ENCODE measurements around the gene GXYLT1.
"Not testable (repeated sequence)": the region's sequence is repeated elsewhere in the genome, so short reads cannot be mapped to it uniquely, and the experiment has no call there.

GXYLT1 gene

DNA sequence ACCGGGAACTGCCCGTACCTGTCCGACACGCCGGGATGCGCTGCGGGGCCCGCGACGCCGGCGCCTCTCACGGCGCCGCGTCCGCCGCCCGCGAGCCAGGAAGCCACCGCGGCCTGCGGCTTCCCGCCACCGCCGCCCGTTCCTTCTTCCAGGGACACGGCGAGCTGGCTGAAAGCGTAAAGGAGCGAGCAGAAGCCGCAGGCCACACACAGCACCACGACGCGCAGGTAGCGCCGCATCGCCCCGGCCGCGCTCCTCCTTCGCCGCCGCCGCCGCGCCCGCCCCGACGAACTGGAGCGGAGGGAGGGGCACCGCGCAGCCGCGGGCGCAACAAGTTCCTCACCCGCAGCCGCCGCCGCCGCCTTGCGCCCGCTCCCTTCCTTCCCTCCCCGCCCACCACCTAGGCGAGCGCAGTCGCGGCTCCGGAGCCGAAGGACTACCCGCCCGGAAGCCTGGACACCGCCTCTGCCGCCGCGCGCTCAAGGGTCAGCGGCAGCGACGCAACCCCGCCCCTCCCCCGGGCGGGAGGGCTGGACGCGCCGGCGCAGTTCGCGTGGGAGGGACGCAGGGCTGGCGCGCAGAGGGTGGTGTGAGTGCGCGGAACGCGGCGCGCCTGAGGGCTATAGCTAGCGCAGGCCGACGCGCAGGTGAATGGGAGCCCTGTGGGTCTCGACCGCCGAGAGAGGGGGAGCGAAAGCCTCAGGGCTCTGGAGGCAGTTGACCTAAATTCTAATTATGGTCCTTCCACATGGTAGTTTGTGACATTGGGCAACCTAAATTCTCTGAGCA is at the start of gene GXYLT1:
Gene GXYLT1 (minus strand): TSS at position 467 of the 789 bp plus-strand sequence. CDS start 228 bp downstream, at position 239.
- DNase-seq (ENCODE audit: low spot score), result peak; percentile 88

- DNase-seq (ENCODE audit: low spot score), result no peak
These were observed 48.0 kb upstream of the GXYLT1 start for GRCh38 chr12:42192686-42193085.

GRCh38 chr12:42192258-42192657 is 47.6 kb upstream of the GXYLT1 start:
- no peak for DNase-seq (ENCODE audit: low spot score)

- no peak for DNase-seq (ENCODE audit: low spot score)
These were observed 45.7 kb upstream of the GXYLT1 start for GRCh38 chr12:42190376-42190775.

DNA sequence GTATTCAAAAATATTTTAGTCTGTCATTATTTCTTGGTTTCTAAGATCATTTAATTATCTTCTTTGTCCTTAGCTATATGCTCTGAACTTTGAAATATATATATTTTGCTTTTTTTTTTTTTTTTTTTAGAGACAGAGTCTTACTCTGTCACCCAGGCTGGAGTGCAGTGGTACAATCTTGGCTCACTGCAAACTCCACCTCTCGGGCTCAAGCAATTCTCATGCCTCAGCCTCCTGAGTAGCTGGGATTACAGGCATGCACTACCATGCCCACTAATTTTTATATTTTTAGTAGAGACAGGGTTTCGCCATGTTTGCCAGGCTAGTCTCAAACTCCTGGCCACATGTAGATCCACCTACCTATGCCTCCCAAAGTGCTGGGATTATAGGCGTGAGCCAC is 43.6 kb upstream of the GXYLT1 start:
- DNase-seq (ENCODE audit: low spot score), result not testable (repeated sequence)

GRCh38 chr12:42187799-42188198 is 43.1 kb upstream of the GXYLT1 start:
- DNase-seq (ENCODE audit: low spot score), result no peak

DNA sequence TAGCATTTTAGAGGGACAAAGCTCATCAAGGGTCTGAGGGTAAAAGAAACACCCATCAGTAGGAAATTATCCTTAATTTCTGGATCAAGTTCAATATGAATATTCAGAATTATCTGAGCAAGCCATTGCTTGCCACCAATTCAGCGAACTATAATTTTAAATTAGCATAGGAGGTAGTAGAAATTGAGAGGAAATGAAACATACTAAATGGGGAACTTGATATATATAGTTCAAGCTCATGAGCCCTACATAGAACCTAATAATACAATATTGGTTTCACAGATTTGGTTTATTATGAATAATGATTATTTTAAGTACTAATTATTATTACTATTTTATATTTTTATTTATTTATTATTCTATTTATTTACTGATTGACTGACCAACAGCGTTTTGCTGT is 42.1 kb upstream of the GXYLT1 start:
- DNase-seq (ENCODE audit: low spot score), result no peak

- DNase-seq (ENCODE audit: low spot score), result no peak
These were observed 37.7 kb upstream of the GXYLT1 start for GRCh38 chr12:42182394-42182793.

DNA sequence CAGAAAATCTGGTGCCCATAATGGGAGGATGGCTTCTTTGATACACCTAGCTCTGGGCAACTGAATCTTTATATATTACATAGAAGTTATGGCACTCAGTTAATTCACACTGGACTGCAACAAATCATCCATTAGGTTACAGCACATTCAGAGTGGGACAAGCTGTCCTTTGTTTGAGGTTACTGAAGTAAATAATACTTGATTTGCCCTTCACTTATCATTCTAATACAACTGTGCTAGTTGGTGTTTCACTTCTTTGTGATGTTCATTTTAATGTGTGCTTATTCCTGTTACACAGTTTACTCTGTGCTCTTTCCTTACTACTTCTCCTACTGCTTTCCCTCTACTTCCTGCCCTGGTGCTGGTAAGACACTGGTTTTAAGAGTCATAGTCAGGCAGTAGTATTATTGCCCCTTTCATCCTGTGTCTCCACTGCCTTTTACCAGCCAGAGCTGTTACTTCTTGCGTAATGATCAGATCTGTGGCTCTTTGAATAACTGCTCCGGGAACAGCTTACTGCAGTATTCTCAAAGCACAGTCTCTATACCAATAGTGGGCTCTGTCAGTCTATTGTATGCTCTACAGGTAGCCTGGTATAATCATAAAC is 36.4 kb upstream of the GXYLT1 start:
- peak; percentile 19 for DNase-seq (ENCODE audit: low spot score)

DNA sequence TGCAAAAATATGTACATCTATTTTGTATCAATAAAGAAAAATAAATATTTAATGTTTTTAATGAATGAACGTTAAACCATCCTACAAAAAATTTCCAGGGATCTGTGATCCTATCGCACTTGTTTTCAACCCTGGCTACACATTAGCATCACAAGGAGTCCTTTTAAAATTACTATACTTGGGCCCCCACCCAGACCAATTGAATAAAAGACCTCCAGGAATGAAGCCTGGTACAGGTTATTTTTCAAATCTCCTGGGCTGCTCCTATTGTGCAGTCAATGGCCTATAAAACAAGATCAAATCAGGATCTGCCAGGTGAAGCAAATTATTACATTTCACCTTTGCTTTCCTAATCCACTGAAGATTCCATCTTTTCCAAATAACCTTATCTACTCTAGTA is 33.4 kb upstream of the GXYLT1 start:
- DNase-seq (ENCODE audit: low spot score), result no peak

DNA sequence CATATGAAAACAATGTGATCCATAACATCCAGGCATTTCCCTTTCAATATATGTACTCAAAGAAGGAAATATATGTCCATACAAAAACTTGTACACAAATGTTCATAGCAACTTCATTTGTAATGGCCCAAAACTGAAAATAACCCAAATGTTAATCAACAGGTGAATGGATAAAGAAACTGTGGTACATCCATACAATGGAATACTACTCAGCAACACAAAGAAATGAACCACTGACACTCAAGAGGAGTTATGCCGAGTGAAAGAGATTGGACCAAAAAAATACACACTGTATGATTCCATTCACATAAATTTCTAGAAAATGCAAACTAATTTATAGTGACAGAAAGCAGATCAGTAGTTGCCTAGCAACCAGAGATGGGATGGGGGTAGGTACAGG is 30.3 kb upstream of the GXYLT1 start:
- no peak for DNase-seq (ENCODE audit: low spot score)

DNA sequence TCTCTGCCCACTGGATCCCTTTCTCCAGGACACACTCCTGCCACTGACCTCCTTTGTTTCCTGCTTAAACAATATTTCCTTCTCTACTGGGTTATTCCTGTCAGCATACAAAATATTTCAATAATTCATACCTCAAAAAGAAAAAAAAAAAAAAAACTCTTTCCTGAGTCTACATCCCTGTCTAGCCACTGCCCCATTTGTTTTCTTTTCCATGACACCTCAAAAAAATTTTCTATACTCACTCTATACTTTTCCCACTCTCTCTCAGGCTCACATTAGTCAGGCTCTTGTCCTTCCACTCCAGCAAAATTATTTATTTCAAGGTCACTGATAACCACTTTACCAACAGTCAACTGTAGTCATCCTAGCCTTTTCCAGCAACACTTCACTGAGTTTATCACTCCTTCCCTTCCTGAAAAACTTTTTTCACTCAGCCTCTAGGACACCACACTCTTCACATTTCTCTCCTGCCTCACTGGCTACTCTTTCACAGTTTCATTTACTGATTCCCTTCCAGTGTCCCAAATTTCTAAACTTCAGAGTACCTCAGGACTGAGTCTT is 29.4 kb upstream of the GXYLT1 start:
- DNase-seq (ENCODE audit: low spot score), result no peak

- no peak for DNase-seq (ENCODE audit: low spot score)
These were observed 28.0 kb upstream of the GXYLT1 start for GRCh38 chr12:42172441-42173210.

- DNase-seq (ENCODE audit: low spot score), result no peak
These were observed 23.0 kb upstream of the GXYLT1 start for GRCh38 chr12:42167711-42168110.

GRCh38 chr12:42166501-42166900 is 21.8 kb upstream of the GXYLT1 start:
- DNase-seq (ENCODE audit: low spot score), result no peak

GRCh38 chr12:42163913-42164312 is 19.2 kb upstream of the GXYLT1 start:
- no peak for DNase-seq (ENCODE audit: low spot score)

- DNase-seq (ENCODE audit: low spot score), result no peak
These were observed 18.3 kb upstream of the GXYLT1 start for GRCh38 chr12:42162965-42163364.

DNA sequence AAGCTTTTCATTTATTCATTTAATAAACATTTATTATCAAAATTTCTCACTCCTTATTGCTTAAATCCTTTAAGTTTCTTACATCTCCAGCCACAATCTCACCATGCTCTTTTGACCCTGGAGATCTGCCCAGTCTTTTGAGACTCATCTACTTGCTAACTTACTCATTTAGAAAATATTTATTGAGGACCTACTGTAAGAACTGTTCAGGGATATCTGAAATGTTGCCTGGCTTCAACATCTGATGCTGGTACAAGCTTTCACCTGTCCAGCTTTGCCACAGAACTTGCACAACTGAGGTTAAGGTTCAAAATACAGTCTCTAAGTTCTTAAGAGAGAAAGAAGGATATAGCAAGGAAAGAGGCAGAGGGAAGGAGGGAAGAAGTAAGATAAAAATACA is 17.5 kb upstream of the GXYLT1 start:
- no peak for DNase-seq (ENCODE audit: low spot score)

DNA sequence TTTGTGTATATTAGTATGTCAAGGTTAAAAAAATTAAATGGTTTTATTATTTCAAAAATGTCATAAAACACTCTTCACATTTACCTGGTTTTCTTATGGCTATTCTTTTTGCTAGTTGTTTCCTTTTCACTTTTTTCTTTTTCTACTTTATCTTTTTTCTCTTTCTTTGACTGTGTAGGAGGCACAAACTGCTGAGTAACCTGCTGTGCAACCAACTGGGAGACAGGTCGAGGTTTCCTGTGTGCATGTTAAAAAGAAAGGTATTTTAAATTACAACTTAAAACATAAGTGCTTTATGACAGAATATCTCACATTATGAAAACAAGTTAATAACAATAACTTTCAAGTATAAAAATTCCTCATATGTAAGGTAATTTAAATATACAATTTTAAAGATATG is 16.9 kb upstream of the GXYLT1 start:
- no peak for DNase-seq (ENCODE audit: low spot score)

DNA sequence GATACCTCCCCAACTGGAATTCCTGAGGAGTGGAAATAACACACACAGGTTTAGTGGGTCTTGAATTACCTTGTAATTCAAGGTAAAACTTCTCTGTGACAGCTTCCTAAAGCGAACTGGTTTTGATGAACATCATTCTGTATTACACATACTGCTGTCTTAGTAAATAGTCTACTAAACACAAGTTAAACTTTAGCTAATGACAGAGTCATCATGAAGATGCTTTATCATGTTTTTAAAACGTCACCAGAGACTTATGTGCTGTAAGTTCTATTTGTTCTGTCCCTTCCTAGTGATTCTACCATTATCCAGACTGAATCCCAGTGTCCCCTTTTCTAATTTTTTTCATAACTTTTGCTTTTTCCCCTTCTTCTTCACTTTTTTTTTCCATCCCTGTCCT is 11.6 kb upstream of the GXYLT1 start:
- DNase-seq (ENCODE audit: low spot score), result no peak

DNA sequence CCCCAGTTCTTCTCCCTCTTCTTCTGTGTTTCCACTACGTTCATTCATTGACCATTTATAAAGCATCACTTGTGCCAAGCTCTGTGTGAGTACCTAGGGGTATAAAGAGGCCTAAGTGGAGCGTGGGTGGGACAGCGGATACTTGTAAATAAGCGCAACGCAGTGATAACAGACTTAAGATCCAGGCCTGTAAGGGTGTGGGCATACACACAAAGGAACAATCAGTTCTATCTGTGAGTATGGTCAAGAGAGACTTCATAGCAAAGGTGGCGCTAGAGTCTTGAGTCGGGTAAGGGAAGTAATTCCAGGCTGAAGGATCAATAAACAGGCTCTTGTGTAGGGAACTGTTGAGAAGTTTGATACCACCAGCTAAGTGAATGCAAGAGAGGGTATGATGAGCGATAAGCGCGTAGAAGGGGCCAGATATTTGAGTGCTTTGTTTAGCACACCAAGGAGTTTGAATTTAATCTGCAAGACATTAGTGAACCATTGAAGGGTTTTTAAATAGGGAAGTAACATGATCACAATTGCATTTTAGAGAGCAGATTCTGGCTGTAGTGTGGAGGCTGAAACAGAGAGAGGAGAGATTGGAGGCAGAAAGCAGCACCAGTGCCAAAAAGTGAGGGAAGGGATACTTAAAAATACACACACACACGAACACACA is 1.0 kb upstream of the GXYLT1 start:
- peak; percentile 16 for DNase-seq (ENCODE audit: low spot score)

DNA sequence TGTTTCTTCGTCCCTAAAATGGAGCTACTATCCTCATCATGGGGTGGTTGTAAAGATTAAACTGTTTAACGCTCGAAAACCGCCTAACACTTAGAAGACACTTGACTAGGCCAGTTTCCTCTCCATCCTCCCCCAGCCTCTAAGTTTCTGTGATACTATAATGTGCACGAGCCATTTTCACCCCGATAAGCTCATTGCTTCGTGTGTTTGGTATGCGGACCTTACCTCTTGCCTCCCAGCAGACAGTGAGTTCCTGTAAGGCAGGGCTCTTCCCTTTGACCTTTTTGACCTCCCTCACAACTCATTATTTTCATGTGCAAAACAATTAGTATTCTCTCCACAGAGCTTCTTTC is 499 bp upstream of the GXYLT1 start:
- peak; percentile 23 for DNase-seq (ENCODE audit: low spot score)

DNA sequence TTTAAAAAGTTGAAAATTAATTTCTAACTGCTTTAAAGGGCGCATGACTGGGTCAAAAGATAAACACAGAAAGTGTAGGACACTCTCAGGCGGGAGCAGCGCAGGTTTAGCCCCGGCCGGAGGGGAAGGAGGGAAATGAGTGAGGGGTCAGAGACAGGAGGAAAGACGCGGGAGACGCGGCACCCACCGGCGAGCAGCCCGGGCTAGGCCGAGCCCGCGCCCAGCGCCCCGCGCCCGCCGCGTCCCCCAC is 591 bp downstream of the GXYLT1 start:
- DNase-seq (ENCODE audit: low spot score), result peak; percentile 20
